ENCODE data around the gene SHD. TPM values are rescaled to one million over a fixed set of nuclear protein-coding genes. Genes with fewer than 3 reads are reported as not detected.

Gene SHD
- total and polyA plus RNA-seq, 2 of the 13 experiments (the other 11 are each of a cell fraction or from before 2014, with no cell fraction given): 0.11 to 0.20 TPM

GRCh38 chr19:4310247-4311121 lies 31.4 kb downstream of the SHD start (continued):
- TF ChIP-seq TFDP2 (CRISPR knock-in tag; IDR thresholded peaks at IDR 0.05) (peak; percentile 89), FOXP1 (IDR thresholded peaks at IDR 0.05) (no peak), FOXP1 (CRISPR knock-in tag; IDR thresholded peaks at IDR 0.05) (peak; percentile 69), ZBTB26 (CRISPR knock-in tag; IDR thresholded peaks at IDR 0.05; ENCODE audit: borderline replicate concordance) (peak; percentile 70; the same call in 1 of the 2 replicates), ZNF644 (CRISPR knock-in tag; IDR thresholded peaks at IDR 0.05; ENCODE audit: low read depth) (peak; percentile 89; the same call in 1 of the 2 replicates), MED13 (CRISPR knock-in tag; IDR thresholded peaks at IDR 0.05) (no peak), PHF21A (CRISPR knock-in tag; IDR thresholded peaks at IDR 0.05) (peak; percentile 79; the same call in 1 of the 2 replicates), ZNF503 (CRISPR knock-in tag; IDR thresholded peaks at IDR 0.05) (0 out of 2 replicates have a peak, but pooled peaks have one; percentile 36), POLR2AphosphoS5 (IDR thresholded peaks at IDR 0.05; ENCODE audit: low read depth, low read length) (peak; percentile 57), KDM3A (CRISPR knock-in tag; IDR thresholded peaks at IDR 0.05; ENCODE audit: low read depth) (peak; percentile 81; the same call in 1 of the 2 replicates), SATB2 (CRISPR knock-in tag; IDR thresholded peaks at IDR 0.05) (no peak), ZZZ3 (CRISPR knock-in tag; IDR thresholded peaks at IDR 0.05; ENCODE audit: borderline replicate concordance) (no peak), FOSL2 (CRISPR knock-in tag; IDR thresholded peaks at IDR 0.05) (peak; percentile 99), RBM39 (IDR thresholded peaks at IDR 0.05; ENCODE audit: low read depth, low read length, poor library complexity, severe bottlenecking) (no peak), REPIN1 (CRISPR knock-in tag; IDR thresholded peaks at IDR 0.05; ENCODE audit: borderline replicate concordance, low read depth) (peak; percentile 75), PRMT3 (CRISPR knock-in tag; IDR thresholded peaks at IDR 0.05; ENCODE audit: borderline replicate concordance, low read depth) (no peak), ZNF607 (CRISPR knock-in tag; IDR thresholded peaks at IDR 0.05; ENCODE audit: borderline replicate concordance) (peak; percentile 93), CERS6 (CRISPR knock-in tag; IDR thresholded peaks at IDR 0.05) (no peak), MXD3 (CRISPR knock-in tag; IDR thresholded peaks at IDR 0.05) (peak; percentile 74), ZNF274 (CRISPR knock-in tag; IDR thresholded peaks at IDR 0.05) (peak; percentile 54), ZFP1 (CRISPR knock-in tag; IDR thresholded peaks at IDR 0.05) (peak; percentile 85), CCDC6 (CRISPR knock-in tag; IDR thresholded peaks at IDR 0.05) (0 out of 2 replicates have a peak, but pooled peaks have one; percentile 63), ZNF326 (CRISPR knock-in tag; IDR thresholded peaks at IDR 0.05; ENCODE audit: borderline replicate concordance) (no peak)
